Neural crest cell (in vitro differentiated cells): ENCODE results near the gene CHRNA1. TPM values are rescaled to one million over a fixed set of nuclear protein-coding genes. Genes with fewer than 3 reads are reported as not detected.

Experiments
- DNase-seq: peaks from one replicate; pipeline ENCODE4 v3.0.0; 2021; ENCODE audit warnings: low read depth, mixed read lengths, low spot score
- H3K27ac Mint-ChIP-seq: one replicate; pipeline ENCODE4 v1.8.0; 2021; ENCODE audit warnings: mild to moderate bottlenecking, mixed read lengths; ENCODE audit not compliant: unreplicated experiment
- H3K27me3 Mint-ChIP-seq: 2 replicates; pipeline ENCODE4 v1.8.0; 2021; ENCODE audit warnings: low read depth, mild to moderate bottlenecking, mixed read lengths
- H3K36me3 Mint-ChIP-seq: 2 replicates; pipeline ENCODE4 v1.8.0; 2021; ENCODE audit warnings: low read depth, mild to moderate bottlenecking, mixed read lengths
- H3K4me1 Mint-ChIP-seq: 2 replicates; pipeline ENCODE4 v1.8.0; 2021; ENCODE audit warnings: mixed read lengths
- H3K4me3 Mint-ChIP-seq: one replicate; pipeline ENCODE4 v1.8.0; 2021; ENCODE audit warnings: mild to moderate bottlenecking, mixed read lengths
- H3K9me3 Mint-ChIP-seq: 2 replicates; pipeline ENCODE4 v1.8.0; 2021; ENCODE audit warnings: mixed read lengths
- CTCF ChIP-seq: fragments of 200-600 bp; sonication (generic); conservative IDR thresholded peaks from 2 replicates; pipeline ENCODE4 v1.5.0; 2021; ENCODE audit warnings: antibody characterized with exemption, mild to moderate bottlenecking
- total RNA-seq: library from RNA; stranded (reverse); gene quantifications from 2 replicates; pipeline ENCODE4 v1.2.1, GENCODE V29; 2021

CHRNA1 gene
- total RNA-seq, 1 donor from 2014 or later: not detected

DNA sequence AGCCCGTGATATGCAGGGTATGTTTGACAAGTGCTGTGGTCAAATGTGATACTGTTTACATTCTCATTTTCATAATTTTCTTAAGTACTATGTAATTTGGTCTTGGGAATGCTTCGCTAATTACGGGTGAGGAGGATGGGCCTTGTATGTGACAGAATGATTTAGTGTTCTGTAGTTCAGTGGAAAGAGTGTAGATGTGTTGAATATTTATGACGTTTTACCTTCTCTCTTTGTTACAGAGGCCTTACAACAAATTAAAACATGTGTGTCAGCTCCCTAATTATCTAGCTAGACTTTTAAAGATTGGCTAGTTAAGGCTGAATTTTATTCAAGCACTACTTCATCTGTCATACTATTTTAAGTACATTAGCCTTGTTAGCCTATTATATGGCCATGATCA lies 10.6 kb upstream of the CHRNA1 start:
- H3K9me3 Mint-ChIP-seq: no peaks in the 10 kb centered on the region
- H3K36me3 Mint-ChIP-seq: no peaks in the 10 kb centered on the region
- no peak overlapping the region for H3K4me3 Mint-ChIP-seq
- H3K27me3 Mint-ChIP-seq: no peaks in the 10 kb centered on the region
- peaks cover 52% of the 10 kb centered on the region for H3K4me1 Mint-ChIP-seq
- no peak overlapping the region for H3K27ac Mint-ChIP-seq
- TF ChIP-seq CTCF: no peak
- DNase-seq: no peak

DNA sequence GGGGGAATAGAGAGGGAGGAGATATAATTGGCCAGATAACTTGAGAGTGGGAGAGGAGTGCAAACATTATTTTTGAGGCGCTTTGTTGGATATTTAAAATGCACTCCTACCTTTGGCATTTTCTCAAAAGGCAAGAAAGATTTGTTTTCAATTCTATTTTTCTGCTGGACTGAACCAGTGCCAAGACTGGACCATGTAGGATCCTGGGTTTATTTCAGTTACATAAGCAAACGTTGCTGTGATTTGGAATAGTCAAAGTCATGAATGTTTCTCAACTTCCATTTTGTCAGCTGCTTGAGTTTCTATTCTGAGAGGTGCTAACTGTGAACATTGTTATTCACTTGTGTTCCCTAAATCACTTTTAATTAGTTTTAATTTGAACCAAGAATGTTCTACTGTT lies 8.9 kb upstream of the CHRNA1 start:
- H3K4me3 Mint-ChIP-seq: no peak overlapping the region
- no peak for TF ChIP-seq CTCF
- H3K27ac Mint-ChIP-seq: no peak overlapping the region
- H3K9me3 Mint-ChIP-seq: no peaks in the 10 kb centered on the region
- no peak for DNase-seq
- no peaks in the 10 kb centered on the region for H3K36me3 Mint-ChIP-seq
- peaks cover 49% of the 10 kb centered on the region for H3K4me1 Mint-ChIP-seq
- H3K27me3 Mint-ChIP-seq: no peaks in the 10 kb centered on the region

DNA sequence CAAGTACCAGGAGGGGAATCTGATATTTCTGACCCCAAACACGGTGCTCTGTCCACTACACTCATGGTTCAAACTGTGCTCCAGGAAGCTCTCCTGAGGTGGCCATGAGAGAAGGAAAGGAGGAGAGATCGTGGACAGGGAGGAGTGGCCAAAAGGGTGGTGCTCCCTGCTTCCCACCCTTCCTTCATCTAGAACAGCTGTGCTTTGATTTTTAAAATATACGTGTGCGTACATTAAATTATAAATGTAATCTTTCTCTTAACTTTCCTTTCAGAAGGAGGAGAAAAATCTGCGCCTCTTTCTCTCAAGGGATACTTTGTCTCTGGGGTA lies 8.2 kb upstream of the CHRNA1 start:
- Mint-ChIP-seq H3K27ac (peak overlapping the region; percentile 96), H3K36me3 (no peaks in the 10 kb centered on the region), H3K9me3 (no peaks in the 10 kb centered on the region), H3K4me3 (no peak overlapping the region), H3K27me3 (no peaks in the 10 kb centered on the region), H3K4me1 (peaks cover 42% of the 10 kb centered on the region)
- no peak for TF ChIP-seq CTCF
- DNase-seq: no peak

GRCh38 chr2:174771631-174772471 lies 7.6 kb upstream of the CHRNA1 start:
- DNase-seq: peak; percentile 75
- Mint-ChIP-seq H3K9me3 (no peaks in the 10 kb centered on the region), H3K4me3 (peak overlapping the region; percentile 25), H3K27ac (peak overlapping the region; percentile 96), H3K27me3 (no peaks in the 10 kb centered on the region), H3K4me1 (peaks cover 39% of the 10 kb centered on the region), H3K36me3 (no peaks in the 10 kb centered on the region)
- peak; percentile 88 for TF ChIP-seq CTCF

GRCh38 chr2:174771136-174771535 lies 6.9 kb upstream of the CHRNA1 start:
- H3K9me3 Mint-ChIP-seq: no peaks in the 10 kb centered on the region
- DNase-seq: no peak
- TF ChIP-seq CTCF: no peak
- H3K27me3 Mint-ChIP-seq: no peaks in the 10 kb centered on the region
- H3K4me3 Mint-ChIP-seq: no peak overlapping the region
- no peaks in the 10 kb centered on the region for H3K36me3 Mint-ChIP-seq
- peak overlapping the region; percentile 59 for H3K27ac Mint-ChIP-seq
- H3K4me1 Mint-ChIP-seq: peaks cover 39% of the 10 kb centered on the region
